ENCODE measurements around the gene ZC3HAV1L. TPM values are rescaled to one million over a fixed set of nuclear protein-coding genes. Genes with fewer than 3 reads are reported as not detected.
"Not testable (repeated sequence)": the region's sequence is repeated elsewhere in the genome, so short reads cannot be mapped to it uniquely, and the experiment has no call there.

Gene ZC3HAV1L
- polyA plus RNA-seq, 1 donor from 2014 or later: 0.80 TPM

GRCh38 chr7:138976161-138976560 is 59.7 kb downstream of the ZC3HAV1L start:
- H3K36me3 Mint-ChIP-seq, H3K4me3 Mint-ChIP-seq, H3K27ac Mint-ChIP-seq, H3K9me3 Mint-ChIP-seq: not testable (repeated sequence)
- Mint-ChIP-seq H3K27me3 (peaks cover 22% of the 10 kb centered on the region), H3K4me1 (peaks cover 6 to 13% (median 10%) of the 10 kb centered on the region in 3 donors)

Other genes starting within 250 kb of the ZC3HAV1L start
- not detected for gene TMEM213, start 238.0 kb downstream of the ZC3HAV1L start, polyA plus RNA-seq
- gene ATP6V0A4, start 237.8 kb downstream of the ZC3HAV1L start, polyA plus RNA-seq: not detected
- not detected for gene KIAA1549, start 54.7 kb downstream of the ZC3HAV1L start, polyA plus RNA-seq
- gene ZC3HAV1, start 73.7 kb upstream of the ZC3HAV1L start, polyA plus RNA-seq: 93.1 TPM
- gene UBN2, start 195.2 kb upstream of the ZC3HAV1L start, polyA plus RNA-seq: 2.8 TPM

Data from IgD-negative memory B cell (primary cell).